ENCODE results near the gene DISP2.

DISP2 gene

GRCh38 chr15:40357723-40358470, at the start of gene DISP2:
DISP2 (plus strand) TSS chr15:40358219; CDS start chr15:40358322, 103 bp downstream.
- DNase-seq: peak; percentile 44 to 55

- DNase-seq: no peak
These were observed 48.6 kb upstream of the DISP2 start for GRCh38 chr15:40309344-40309862.

- no peak for DNase-seq
These were observed 47.7 kb upstream of the DISP2 start for GRCh38 chr15:40310001-40310959.

- DNase-seq: no peak
These were observed 47.0 kb upstream of the DISP2 start for GRCh38 chr15:40310993-40311392.

- DNase-seq: no peak
These were observed 45.5 kb upstream of the DISP2 start for GRCh38 chr15:40312370-40313158.

GRCh38 chr15:40313531-40314398, 44.3 kb upstream of the DISP2 start:
- peak in 1 of 2 experiments; percentile 63 for DNase-seq

- DNase-seq: no peak
These were observed 43.2 kb upstream of the DISP2 start for GRCh38 chr15:40314723-40315276.

GRCh38 chr15:40316931-40317330, 41.1 kb upstream of the DISP2 start:
- DNase-seq: no peak

- no peak for DNase-seq
These were observed 40.4 kb upstream of the DISP2 start for GRCh38 chr15:40317580-40317979.

GRCh38 chr15:40320409-40320808, 37.6 kb upstream of the DISP2 start:
- no peak for DNase-seq

GRCh38 chr15:40320931-40321371, 37.1 kb upstream of the DISP2 start:
- peak in 1 of 2 experiments; percentile 43 for DNase-seq

GRCh38 chr15:40322531-40323238, 35.3 kb upstream of the DISP2 start:
- DNase-seq: no peak

- peak; percentile 67 to 89 for DNase-seq
These were observed 34.6 kb upstream of the DISP2 start, which contains the start of gene INAFM2 for GRCh38 chr15:40323239-40323952. INAFM2 (plus strand) TSS chr15:40323692; CDS start chr15:40324056, 364 bp downstream.

- no peak for DNase-seq
These were observed 33.8 kb upstream of the DISP2 start for GRCh38 chr15:40323953-40324937.

- no peak for DNase-seq
These were observed 32.8 kb upstream of the DISP2 start for GRCh38 chr15:40325188-40325587.

- DNase-seq: no peak
These were observed 32.3 kb upstream of the DISP2 start for GRCh38 chr15:40325700-40326099.

- DNase-seq: no peak
These were observed 30.6 kb upstream of the DISP2 start for GRCh38 chr15:40327457-40327856.

- no peak for DNase-seq
These were observed 29.8 kb upstream of the DISP2 start for GRCh38 chr15:40328176-40328575.

All from NCI-H187 (cell line).